DND-41 (cell line): ENCODE results near the gene TIMP1.

Source experiments
- EZH2 ChIP-seq: IDR thresholded peaks from 3 replicates; pipeline ENCODE4 v1.6.1; 2012; ENCODE audit warnings: borderline replicate concordance, low read depth, mild to moderate bottlenecking, moderate library complexity, low read length, inconsistent platforms; ENCODE audit not compliant: severe bottlenecking
- TF ChIP-seq, protein P1 (sequence below): IDR thresholded peaks from 2 replicates; pipeline ENCODE4 v1.5.1; 2012; ENCODE audit warnings: borderline replicate concordance, low read length, moderate library complexity, mild to moderate bottlenecking; ENCODE audit not compliant: poor library complexity, severe bottlenecking; ENCODE audit errors: extremely low read depth

DNA sequence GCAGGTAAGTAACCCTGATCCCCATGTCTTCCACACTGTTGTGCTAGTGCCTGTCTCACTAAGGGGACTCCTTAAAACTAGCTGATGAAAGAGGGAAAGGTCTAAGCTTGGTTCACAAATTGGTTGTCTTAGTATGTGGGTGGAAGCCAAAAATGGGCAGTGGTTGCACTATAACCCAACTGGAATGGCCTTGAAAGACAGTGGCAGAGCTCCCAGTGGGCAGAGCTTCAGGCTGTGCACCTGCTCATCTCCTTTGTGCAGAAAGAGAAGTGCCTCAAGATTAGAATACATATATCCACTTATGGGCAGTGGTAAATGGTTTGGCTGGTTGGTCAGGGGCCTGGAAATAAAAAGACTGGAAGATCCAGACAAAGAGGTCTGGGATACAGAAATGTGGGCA is 30.2 kb downstream of the TIMP1 start:
- TF ChIP-seq, protein P1, sequence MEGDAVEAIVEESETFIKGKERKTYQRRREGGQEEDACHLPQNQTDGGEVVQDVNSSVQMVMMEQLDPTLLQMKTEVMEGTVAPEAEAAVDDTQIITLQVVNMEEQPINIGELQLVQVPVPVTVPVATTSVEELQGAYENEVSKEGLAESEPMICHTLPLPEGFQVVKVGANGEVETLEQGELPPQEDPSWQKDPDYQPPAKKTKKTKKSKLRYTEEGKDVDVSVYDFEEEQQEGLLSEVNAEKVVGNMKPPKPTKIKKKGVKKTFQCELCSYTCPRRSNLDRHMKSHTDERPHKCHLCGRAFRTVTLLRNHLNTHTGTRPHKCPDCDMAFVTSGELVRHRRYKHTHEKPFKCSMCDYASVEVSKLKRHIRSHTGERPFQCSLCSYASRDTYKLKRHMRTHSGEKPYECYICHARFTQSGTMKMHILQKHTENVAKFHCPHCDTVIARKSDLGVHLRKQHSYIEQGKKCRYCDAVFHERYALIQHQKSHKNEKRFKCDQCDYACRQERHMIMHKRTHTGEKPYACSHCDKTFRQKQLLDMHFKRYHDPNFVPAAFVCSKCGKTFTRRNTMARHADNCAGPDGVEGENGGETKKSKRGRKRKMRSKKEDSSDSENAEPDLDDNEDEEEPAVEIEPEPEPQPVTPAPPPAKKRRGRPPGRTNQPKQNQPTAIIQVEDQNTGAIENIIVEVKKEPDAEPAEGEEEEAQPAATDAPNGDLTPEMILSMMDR = no peak
- no peak for TF ChIP-seq EZH2
